OCI-LY7 (cell line): Measurements from ENCODE around the gene CEP131. TPM values are rescaled to one million over a fixed set of nuclear protein-coding genes. Genes with fewer than 3 reads are reported as not detected.
A peak's percentile ranks its signal among the peaks of the same experiment; 100 is the strongest.

Experiments used
- BruUV-seq: library from RNA; stranded (reverse); fragments of 400-500 nt; replicated peaks from 2 replicates; lab custom pipeline; 2021; lab: Mats Ljungman, UMichigan
- CTCF ChIA-PET: fragments of 300-600 bp; sonication (Branson Sonifier 250); formaldehyde crosslinking; loops from one replicate; lab custom pipeline; 2022; ENCODE audit warnings: antibody characterized with exemption; ENCODE audit not compliant: unreplicated experiment; lab: Charles Lee
- POLR2A ChIA-PET: fragments of 300-600 bp; sonication (Branson Sonifier 250); formaldehyde crosslinking; loops from one replicate; lab custom pipeline; 2022; ENCODE audit warnings: antibody characterized with exemption; lab: Charles Lee
- DNase-seq: peaks from one replicate; pipeline ENCODE4 v3.0.0-alpha.2; 2015; ENCODE audit warnings: low spot score
- H2AFZ ChIP-seq: fragments of 200-600 bp; sonication (generic), shearing (Covaris generic); 2 replicates; pipeline ENCODE4 v1.6.1; 2014; ENCODE audit warnings: mild to moderate bottlenecking, antibody characterized with exemption, low read length, moderate library complexity
- H3K27ac ChIP-seq: fragments of 200-600 bp; sonication (generic); 2 replicates; pipeline ENCODE4 v1.5.1; 2014; ENCODE audit warnings: mixed run types, low read depth, mild to moderate bottlenecking, moderate library complexity, low read length, inconsistent platforms; ENCODE audit not compliant: poor library complexity, severe bottlenecking
- H3K36me3 ChIP-seq: fragments of 200-600 bp; sonication (generic); 2 replicates; pipeline ENCODE4 v1.6.1; 2014; ENCODE audit warnings: mild to moderate bottlenecking, antibody characterized with exemption, low read length, moderate library complexity, mixed read lengths; ENCODE audit not compliant: insufficient read depth
- H3K4me1 ChIP-seq: fragments of 200-600 bp; sonication (generic); 2 replicates; pipeline ENCODE4 v1.5.1; 2014; ENCODE audit warnings: mild to moderate bottlenecking, low read length; ENCODE audit not compliant: insufficient read depth, poor library complexity, severe bottlenecking
- H3K4me2 ChIP-seq: fragments of 200-600 bp; sonication (generic); 2 replicates; pipeline ENCODE4 v1.6.1; 2014; ENCODE audit warnings: mild to moderate bottlenecking, low read length
- H3K4me3 ChIP-seq: fragments of 200-600 bp; sonication (generic); 2 replicates; pipeline ENCODE4 v1.5.1; 2014; ENCODE audit warnings: mild to moderate bottlenecking, low read depth, low read length; ENCODE audit not compliant: poor library complexity, severe bottlenecking
- H3K79me2 ChIP-seq: fragments of 200-600 bp; sonication (generic); 2 replicates; pipeline ENCODE4 v1.6.1; 2016; ENCODE audit warnings: low read depth, mild to moderate bottlenecking, low read length, moderate library complexity, mixed read lengths; ENCODE audit not compliant: insufficient read depth
- H3K9me2 ChIP-seq: fragments of 200-600 bp; sonication (generic); 2 replicates; pipeline ENCODE4 v1.6.1; 2016; ENCODE audit warnings: mild to moderate bottlenecking, low read length, mixed read lengths; ENCODE audit not compliant: insufficient read depth
- H3K9me3 ChIP-seq: fragments of 200-600 bp; sonication (generic); 2 replicates; pipeline ENCODE4 v1.6.1; 2014; ENCODE audit warnings: mild to moderate bottlenecking, mixed run types, low read length, mixed read lengths
- H4K20me1 ChIP-seq: fragments of 200-600 bp; sonication (generic); 2 replicates; pipeline ENCODE4 v1.6.1; 2014; ENCODE audit warnings: mild to moderate bottlenecking, antibody characterized with exemption, low read length, moderate library complexity, mixed read lengths; ENCODE audit not compliant: insufficient read depth
- CTCF ChIP-seq: fragments of 200-600 bp; sonication (generic); conservative IDR thresholded peaks from 2 replicates; pipeline ENCODE4 v1.5.1; 2014; ENCODE audit warnings: mild to moderate bottlenecking, antibody characterized with exemption, low read length, moderate library complexity, mixed read lengths
- EZH2phosphoT487 ChIP-seq: fragments of 200-600 bp; sonication (generic); IDR thresholded peaks from 2 replicates; pipeline ENCODE4 v1.6.1; 2018; ENCODE audit warnings: low read depth, borderline replicate concordance, mild to moderate bottlenecking, mixed run types, antibody characterized with exemption, low read length, moderate library complexity, mixed read lengths
- intact Hi-C: fragments of 100-400 bp; cut with micrococcal nuclease; formaldehyde crosslinking; loops from one replicate; pipeline ENCODE4 v1.10.0; 2022; ENCODE audit not compliant: unreplicated experiment
- total RNA-seq, 2 experiments: library from RNA; depleted of rRNA in 1 of 2; stranded (reverse); fragments of >200 nt in 1 of 2; shearing (Covaris generic) in 1 of 2; gene quantifications; 2 replicates each; pipeline ENCODE4 v1.2.3, GENCODE V29; 2014 to 2022

Gene CEP131
- total RNA-seq, 2 experiments from 2014 or later: 32.9 to 38.6 TPM

- TSS peak; percentile 22 for BruUV-seq
- H3K4me1 ChIP-seq: peaks cover 39% of the 10 kb centered on the region
- H3K9me2 ChIP-seq: no peaks in the 10 kb centered on the region
- no peaks in the 10 kb centered on the region for H3K9me3 ChIP-seq
- CTCF ChIA-PET: no interaction called here
- H3K27ac ChIP-seq: peak overlapping the region; percentile 94
- peak; percentile 88 for DNase-seq
- H3K4me3 ChIP-seq: peak overlapping the region; percentile 57
- H4K20me1 ChIP-seq: no peaks in the 10 kb centered on the region
- no peak overlapping the region for H2AFZ ChIP-seq
- no peaks in the 10 kb centered on the region for H3K79me2 ChIP-seq
- intact Hi-C loops: loop anchor here (1.0 kb wide), 1 partner anchor 44 kb away; no protein-coding TSS in a partner anchor
- peaks cover 21% of the 10 kb centered on the region for H3K36me3 ChIP-seq
- TF ChIP-seq CTCF (no peak), EZH2phosphoT487 (no peak)
- POLR2A ChIA-PET: interaction anchor here (0.6 to 1.2 kb wide), 3 partner anchors 24 to 267 kb away, joined by 3 read pairs; partner anchors contain the start of gene CEP131
- H3K4me2 ChIP-seq: peak overlapping the region; percentile 76
These were observed 28.4 kb upstream of the CEP131 start for GRCh38 chr17:81251094-81251708.

GRCh38 chr17:81250286-81251093 is 27.7 kb upstream of the CEP131 start:
- peak overlapping the region; percentile 57 for H3K4me3 ChIP-seq
- H3K4me2 ChIP-seq: peak overlapping the region; percentile 76
- intact Hi-C loops: loop anchor here (1.0 kb wide), 1 partner anchor 43 kb away; no protein-coding TSS in a partner anchor
- peak overlapping the region; percentile 94 for H3K27ac ChIP-seq
- H3K4me1 ChIP-seq: peaks cover 39% of the 10 kb centered on the region
- 0 out of 2 replicates have a peak, but pooled peaks have one; percentile 48 for TF ChIP-seq CTCF
- TF ChIP-seq EZH2phosphoT487: no peak
- H2AFZ ChIP-seq: no peak overlapping the region
- ChIA-PET POLR2A (interaction anchor here (0.6 to 1.2 kb wide), 3 partner anchors 23 to 267 kb away, joined by 3 read pairs; partner anchors contain the start of gene CEP131), CTCF (no interaction called here)
- peak; percentile 68 for DNase-seq
- no peaks in the 10 kb centered on the region for H3K9me3 ChIP-seq
- H3K9me2 ChIP-seq: no peaks in the 10 kb centered on the region
- no TSS peak for BruUV-seq
- peaks cover 28% of the 10 kb centered on the region for H3K36me3 ChIP-seq
- H3K79me2 ChIP-seq: no peaks in the 10 kb centered on the region
- no peaks in the 10 kb centered on the region for H4K20me1 ChIP-seq
